ENCODE measurements around the gene ACTN1. TPM values are rescaled to one million over a fixed set of nuclear protein-coding genes. Genes with fewer than 3 reads are reported as not detected.

The ACTN1 gene
- total RNA-seq, 1 donor from 2014 or later, result 130 TPM

- H3K4me3 Mint-ChIP-seq (ENCODE audit: unreplicated experiment), result no peak overlapping the region
- peaks cover 36% of the 10 kb centered on the region for H3K4me1 Mint-ChIP-seq (ENCODE audit: unreplicated experiment)
- H3K36me3 Mint-ChIP-seq (ENCODE audit: low read depth, unreplicated experiment), result peaks cover 4% of the 10 kb centered on the region
- H3K27ac Mint-ChIP-seq (ENCODE audit: unreplicated experiment), result no peak overlapping the region
- peaks cover 2% of the 10 kb centered on the region for H3K27me3 Mint-ChIP-seq (ENCODE audit: unreplicated experiment)
- H3K9me3 Mint-ChIP-seq (ENCODE audit: unreplicated experiment), result no peaks in the 10 kb centered on the region
- no peak for DNase-seq (ENCODE audit: low spot score)
- no peak for TF ChIP-seq CTCF (IDR thresholded peaks at IDR 0.05; ENCODE audit: unreplicated experiment)
Observed at GRCh38 chr14:68936476-68936875, 42.6 kb downstream of the ACTN1 start.

GRCh38 chr14:68935761-68936214 is 43.3 kb downstream of the ACTN1 start:
- H3K9me3 Mint-ChIP-seq (ENCODE audit: unreplicated experiment), result no peaks in the 10 kb centered on the region
- no peak for DNase-seq (ENCODE audit: low spot score)
- no peak for TF ChIP-seq CTCF (IDR thresholded peaks at IDR 0.05; ENCODE audit: unreplicated experiment)
- H3K27me3 Mint-ChIP-seq (ENCODE audit: unreplicated experiment), result peaks cover 2% of the 10 kb centered on the region
- peaks cover 32% of the 10 kb centered on the region for H3K4me1 Mint-ChIP-seq (ENCODE audit: unreplicated experiment)
- H3K4me3 Mint-ChIP-seq (ENCODE audit: unreplicated experiment), result no peak overlapping the region
- peaks cover 4% of the 10 kb centered on the region for H3K36me3 Mint-ChIP-seq (ENCODE audit: low read depth, unreplicated experiment)
- H3K27ac Mint-ChIP-seq (ENCODE audit: unreplicated experiment), result no peak overlapping the region

GRCh38 chr14:68934066-68934465 is 45.0 kb downstream of the ACTN1 start:
- no peak overlapping the region for H3K27ac Mint-ChIP-seq (ENCODE audit: unreplicated experiment)
- peaks cover 30% of the 10 kb centered on the region for H3K4me1 Mint-ChIP-seq (ENCODE audit: unreplicated experiment)

GRCh38 chr14:68932686-68933085 is 46.4 kb downstream of the ACTN1 start:
- no peak for TF ChIP-seq CTCF (IDR thresholded peaks at IDR 0.05; ENCODE audit: unreplicated experiment)
- no peak overlapping the region for H3K27ac Mint-ChIP-seq (ENCODE audit: unreplicated experiment)
- DNase-seq (ENCODE audit: low spot score), result no peak
- peaks cover 4% of the 10 kb centered on the region for H3K36me3 Mint-ChIP-seq (ENCODE audit: low read depth, unreplicated experiment)
- no peak overlapping the region for H3K4me3 Mint-ChIP-seq (ENCODE audit: unreplicated experiment)
- H3K9me3 Mint-ChIP-seq (ENCODE audit: unreplicated experiment), result no peaks in the 10 kb centered on the region
- peaks cover 9% of the 10 kb centered on the region for H3K27me3 Mint-ChIP-seq (ENCODE audit: unreplicated experiment)
- peaks cover 34% of the 10 kb centered on the region for H3K4me1 Mint-ChIP-seq (ENCODE audit: unreplicated experiment)

More at GRCh38 chr14:68934066-68934465, 45.0 kb downstream of the ACTN1 start:
- H3K9me3 Mint-ChIP-seq (ENCODE audit: unreplicated experiment), result no peaks in the 10 kb centered on the region
- H3K4me3 Mint-ChIP-seq (ENCODE audit: unreplicated experiment), result no peak overlapping the region
- DNase-seq (ENCODE audit: low spot score), result no peak
- peaks cover 9% of the 10 kb centered on the region for H3K27me3 Mint-ChIP-seq (ENCODE audit: unreplicated experiment)
- peaks cover 4% of the 10 kb centered on the region for H3K36me3 Mint-ChIP-seq (ENCODE audit: low read depth, unreplicated experiment)
- no peak for TF ChIP-seq CTCF (IDR thresholded peaks at IDR 0.05; ENCODE audit: unreplicated experiment)

GRCh38 chr14:68932231-68932630 is 46.9 kb downstream of the ACTN1 start:
- peaks cover 4% of the 10 kb centered on the region for H3K36me3 Mint-ChIP-seq (ENCODE audit: low read depth, unreplicated experiment)
- no peak for TF ChIP-seq CTCF (IDR thresholded peaks at IDR 0.05; ENCODE audit: unreplicated experiment)
- no peak overlapping the region for H3K27ac Mint-ChIP-seq (ENCODE audit: unreplicated experiment)
- H3K9me3 Mint-ChIP-seq (ENCODE audit: unreplicated experiment), result no peaks in the 10 kb centered on the region
- H3K27me3 Mint-ChIP-seq (ENCODE audit: unreplicated experiment), result peaks cover 9% of the 10 kb centered on the region
- no peak overlapping the region for H3K4me3 Mint-ChIP-seq (ENCODE audit: unreplicated experiment)
- DNase-seq (ENCODE audit: low spot score), result no peak
- peaks cover 32% of the 10 kb centered on the region for H3K4me1 Mint-ChIP-seq (ENCODE audit: unreplicated experiment)
